Neuronal stem cell (in vitro differentiated cells): ENCODE data around the gene SEMA4G.

Experiments used
- DNase-seq: peaks from one replicate; pipeline ENCODE4 v3.0.0-alpha.2; 2013; ENCODE audit warnings: low spot score
- H2AFZ ChIP-seq: one replicate; pipeline ENCODE4 v1.6.1; 2013; ENCODE audit warnings: mild to moderate bottlenecking, low read length, inconsistent platforms
- H2AK5ac ChIP-seq: 2 replicates; pipeline ENCODE4 v1.6.1; 2013; ENCODE audit warnings: low read depth, mild to moderate bottlenecking, inconsistent platforms, low read length, moderate library complexity, mixed read lengths
- H2BK120ac ChIP-seq: 2 replicates; pipeline ENCODE4 v1.6.1; 2013; ENCODE audit warnings: low read depth, mild to moderate bottlenecking, inconsistent platforms, low read length, moderate library complexity, mixed read lengths
- H2BK12ac ChIP-seq: one replicate; pipeline ENCODE4 v1.6.1; 2013; ENCODE audit warnings: low read length, inconsistent platforms
- H2BK15ac ChIP-seq: 2 replicates; pipeline ENCODE4 v1.6.1; 2013; ENCODE audit warnings: mild to moderate bottlenecking, low read length, inconsistent platforms, mixed read lengths
- H2BK5ac ChIP-seq: one replicate; pipeline ENCODE4 v1.6.1; 2013; ENCODE audit warnings: inconsistent platforms, mild to moderate bottlenecking, low read length, moderate library complexity
- H3K14ac ChIP-seq: one replicate; pipeline ENCODE4 v1.6.1; 2013; ENCODE audit warnings: low read length, inconsistent platforms
- H3K18ac ChIP-seq: 2 replicates; pipeline ENCODE4 v1.6.1; 2013; ENCODE audit warnings: low read length, inconsistent platforms
- H3K23ac ChIP-seq: 2 replicates; pipeline ENCODE4 v1.6.1; 2013; ENCODE audit warnings: low read depth, mild to moderate bottlenecking, mixed read lengths, low read length, inconsistent platforms; ENCODE audit not compliant: poor library complexity
- H3K27ac ChIP-seq: replicated peaks from 3 replicates; pipeline ENCODE4 v1.5.1; 2013; ENCODE audit warnings: low read length, inconsistent platforms
- H3K27me3 ChIP-seq, 3 experiments: 2 replicates each; pipeline ENCODE4 v1.6.1; 2013; ENCODE audit warnings: low read length in 3 of 3, mild to moderate bottlenecking in 2 of 3, inconsistent platforms in 1 of 3, low read depth in 1 of 3, mixed read lengths in 1 of 3, moderate library complexity in 1 of 3; ENCODE audit not compliant: control insufficient read depth in 3 of 3, insufficient read depth in 3 of 3
- H3K36me3 ChIP-seq, 2 donors: replicated peaks in 1 of 2; 2 replicates each; pipeline ENCODE4 v1.6.1; 2013; ENCODE audit warnings: low read length in 2 of 2; ENCODE audit not compliant: control insufficient read depth in 2 of 2, insufficient read depth in 2 of 2
- H3K4ac ChIP-seq: 2 replicates; pipeline ENCODE4 v1.6.1; 2013; ENCODE audit warnings: inconsistent platforms, mild to moderate bottlenecking, low read length, moderate library complexity
- H3K4me1 ChIP-seq, 2 donors: 1 replicate in 1 of 2; 2 replicates in 1 of 2; pipeline ENCODE4 v1.6.1; 2013; ENCODE audit warnings: low read length in 2 of 2, low read depth in 1 of 2; ENCODE audit not compliant: control insufficient read depth in 2 of 2, insufficient read depth in 1 of 2
- H3K4me2 ChIP-seq: one replicate; pipeline ENCODE4 v1.6.1; 2013; ENCODE audit warnings: mild to moderate bottlenecking, low read length, inconsistent platforms; ENCODE audit not compliant: insufficient read depth, poor library complexity, severe bottlenecking
- H3K4me3 ChIP-seq, 2 donors: 2 replicates each; pipeline ENCODE4 v1.5.1; 2013; ENCODE audit warnings: low read length in 2 of 2, mild to moderate bottlenecking in 2 of 2, inconsistent platforms in 1 of 2, moderate library complexity in 1 of 2
- H3K79me1 ChIP-seq: one replicate; pipeline ENCODE4 v1.6.1; 2013; ENCODE audit warnings: low read depth, mild to moderate bottlenecking, inconsistent platforms, low read length, moderate library complexity
- H3K9ac ChIP-seq: one replicate; pipeline ENCODE4 v1.6.1; 2013; ENCODE audit warnings: mild to moderate bottlenecking, low read depth, low read length, inconsistent platforms; ENCODE audit not compliant: poor library complexity
- H3K9me3 ChIP-seq, 2 donors: replicated peaks in 1 of 2; 2 replicates each; pipeline versions ENCODE3 to v1.6.1; 2013; ENCODE audit warnings: low read length in 2 of 2, mild to moderate bottlenecking in 2 of 2, inconsistent platforms in 1 of 2, low read depth in 1 of 2, mixed read lengths in 1 of 2, moderate library complexity in 1 of 2; ENCODE audit not compliant: control insufficient read depth in 2 of 2, insufficient read depth in 1 of 2
- H4K8ac ChIP-seq: one replicate; pipeline ENCODE4 v1.6.1; 2013; ENCODE audit warnings: low read depth, mild to moderate bottlenecking, inconsistent platforms, low read length, moderate library complexity
- H4K91ac ChIP-seq: one replicate; pipeline ENCODE4 v1.6.1; 2013; ENCODE audit warnings: low read length, low read depth, mild to moderate bottlenecking, inconsistent platforms; ENCODE audit not compliant: poor library complexity
- WGBS, 2 donors: extraction: QIAGEN DNeasy Blood & Tissue Kit; methylation state at CpG; one replicate each; pipeline ENCODE4 v1.1.7; 2013; ENCODE audit warnings: missing lambda C conversion rate in 2 of 2, mixed read lengths in 1 of 2; ENCODE audit not compliant: insufficient read length in 2 of 2, insufficient replicate concordance in 1 of 2; ENCODE audit errors: extremely low coverage in 2 of 2; 5-methylcytosine and 5-hydroxymethylcytosine counted together

The SEMA4G gene

DNA sequence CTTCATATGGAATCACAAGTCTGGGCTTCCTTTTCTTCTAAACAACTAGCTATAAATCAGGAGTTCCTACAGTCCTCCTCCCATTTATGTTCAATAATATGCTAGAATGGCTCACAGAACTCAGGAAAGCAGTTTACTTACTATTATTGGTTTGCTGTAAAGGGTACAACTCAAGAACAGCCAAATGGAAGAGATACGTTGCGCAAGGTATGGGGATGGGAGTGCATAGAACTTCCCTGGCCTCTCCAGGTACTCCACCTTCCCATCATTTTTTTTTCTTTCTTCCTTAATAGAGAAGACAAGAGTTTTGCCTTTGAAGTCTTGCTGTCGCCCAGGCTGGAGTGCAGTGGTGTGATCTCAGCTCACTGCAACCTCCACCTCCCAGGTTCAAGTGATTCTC is 27.1 kb upstream of the SEMA4G start:
- DNase-seq: no peak
- H3K79me1 ChIP-seq: no peaks in the 10 kb centered on the region
- H3K9ac ChIP-seq: no peak overlapping the region
- H3K27ac ChIP-seq: no peak overlapping the region
- H4K91ac ChIP-seq: no peak overlapping the region
- H3K4me1 ChIP-seq: no peaks in the 10 kb centered on the region
- no peaks in the 10 kb centered on the region for H3K27me3 ChIP-seq
- H3K14ac ChIP-seq: no peak overlapping the region
- H3K23ac ChIP-seq: no peak overlapping the region
- no peak overlapping the region for H2AFZ ChIP-seq
- WGBS, 2 donors: no CpG with 5 or more reads among the region's 3 CpGs
- no peak overlapping the region for H3K4ac ChIP-seq
- H3K36me3 ChIP-seq: peaks cover 5 to 97% of the 10 kb centered on the region in 2 donors
- no peak overlapping the region for H2BK5ac ChIP-seq
- H3K4me2 ChIP-seq: no peak overlapping the region
- H2BK15ac ChIP-seq: no peak overlapping the region
- H3K18ac ChIP-seq: no peak overlapping the region
- H4K8ac ChIP-seq: no peak overlapping the region
- H2BK12ac ChIP-seq: no peak overlapping the region
- no peak overlapping the region for H3K4me3 ChIP-seq
- no peak overlapping the region for H2AK5ac ChIP-seq
- H3K9me3 ChIP-seq: no peaks in the 10 kb centered on the region
- no peak overlapping the region for H2BK120ac ChIP-seq

DNA sequence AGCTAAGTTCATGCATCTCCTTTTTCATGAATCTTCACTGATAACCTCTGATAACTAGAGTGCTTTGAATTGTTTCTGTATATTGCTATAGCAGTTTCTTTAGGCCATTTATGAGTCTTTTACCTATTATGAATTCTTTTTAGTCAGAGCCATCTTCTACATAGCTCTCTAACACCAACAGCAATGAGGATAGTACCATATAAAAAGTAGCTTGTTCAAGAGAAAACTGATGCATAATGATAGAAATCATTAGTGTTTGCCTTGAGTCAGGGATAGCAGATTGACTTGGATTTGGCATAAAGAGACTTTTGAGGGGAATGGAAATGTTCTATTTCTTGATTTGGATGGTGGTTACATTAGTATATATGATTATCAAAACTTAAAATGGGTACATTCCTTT is 25.8 kb upstream of the SEMA4G start:
- Histone ChIP-seq H2AK5ac (no peak overlapping the region), H3K23ac (no peak overlapping the region), H2AFZ (no peak overlapping the region), H2BK15ac (no peak overlapping the region), H3K79me1 (no peaks in the 10 kb centered on the region), H3K4me2 (no peak overlapping the region), H3K18ac (no peak overlapping the region), H2BK12ac (no peak overlapping the region), H3K9me3 (no peaks in the 10 kb centered on the region), H3K4ac (no peak overlapping the region), H2BK120ac (no peak overlapping the region), H3K27ac (no peak overlapping the region), H3K36me3 (peaks cover 5 to 97% of the 10 kb centered on the region in 2 donors), H3K9ac (no peak overlapping the region), H2BK5ac (no peak overlapping the region), H3K4me3 (no peak overlapping the region), H3K4me1 (no peaks in the 10 kb centered on the region), H4K91ac (no peak overlapping the region), H3K27me3 (no peaks in the 10 kb centered on the region), H3K14ac (no peak overlapping the region), H4K8ac (no peak overlapping the region)
- DNase-seq: no peak

DNA sequence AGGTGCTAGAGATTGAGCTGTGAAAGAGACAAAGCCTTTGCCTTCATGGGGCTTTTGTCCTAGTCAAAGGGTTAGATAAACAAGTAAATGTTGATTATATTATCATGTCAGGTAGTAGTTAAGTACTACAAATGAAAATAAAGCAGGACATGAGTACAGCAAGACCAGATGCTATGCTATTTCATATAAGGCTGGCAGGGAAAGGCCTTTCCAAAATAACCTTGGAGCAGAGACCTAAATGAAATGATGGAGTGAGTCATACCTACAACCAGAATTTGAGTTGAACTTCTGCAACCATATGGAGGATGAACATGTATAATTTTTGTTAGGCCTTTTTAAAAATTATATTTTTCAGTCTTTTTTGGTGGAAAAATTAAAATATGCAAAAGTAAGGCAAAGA is 23.6 kb upstream of the SEMA4G start:
- no peak overlapping the region for H2BK5ac ChIP-seq
- H2BK12ac ChIP-seq: no peak overlapping the region
- H3K9me3 ChIP-seq: no peaks in the 10 kb centered on the region
- H3K79me1 ChIP-seq: no peaks in the 10 kb centered on the region
- H3K9ac ChIP-seq: no peak overlapping the region
- no peak overlapping the region for H2BK120ac ChIP-seq
- DNase-seq: no peak
- H4K91ac ChIP-seq: no peak overlapping the region
- H4K8ac ChIP-seq: no peak overlapping the region
- H3K4me2 ChIP-seq: no peak overlapping the region
- H3K27me3 ChIP-seq: no peaks in the 10 kb centered on the region
- H3K14ac ChIP-seq: no peak overlapping the region
- peaks cover 4 to 98% of the 10 kb centered on the region in 2 donors for H3K36me3 ChIP-seq
- no peaks in the 10 kb centered on the region for H3K4me1 ChIP-seq
- H3K4ac ChIP-seq: no peak overlapping the region
- no peak overlapping the region for H2AFZ ChIP-seq
- H3K27ac ChIP-seq: no peak overlapping the region
- H3K23ac ChIP-seq: no peak overlapping the region
- no peak overlapping the region for H2BK15ac ChIP-seq
- no peak overlapping the region for H3K18ac ChIP-seq
- no peak overlapping the region for H3K4me3 ChIP-seq
- no peak overlapping the region for H2AK5ac ChIP-seq

DNA sequence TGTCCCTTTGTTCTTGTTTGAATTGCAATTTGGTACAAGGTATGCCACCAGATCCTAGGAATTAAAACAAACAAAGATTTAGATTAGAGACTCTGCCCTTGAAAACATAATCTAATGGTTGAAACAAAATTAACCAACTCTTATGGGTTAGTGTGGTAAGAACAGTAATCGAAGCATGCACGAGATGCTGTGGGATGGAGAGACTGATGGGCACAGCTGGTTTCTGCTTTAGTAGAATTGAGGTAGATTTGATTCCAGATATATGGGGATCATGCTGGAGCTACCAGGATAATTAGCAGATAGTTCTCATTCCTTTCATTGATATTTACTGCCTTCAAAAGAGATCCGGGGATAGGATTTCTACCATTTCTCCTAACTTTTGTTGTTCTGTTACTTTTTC is 20.4 kb upstream of the SEMA4G start:
- no peak overlapping the region for H3K9ac ChIP-seq
- H4K8ac ChIP-seq: no peak overlapping the region
- H3K79me1 ChIP-seq: no peaks in the 10 kb centered on the region
- DNase-seq: no peak
- H4K91ac ChIP-seq: no peak overlapping the region
- no peak overlapping the region for H2BK120ac ChIP-seq
- peaks cover 6 to 91% of the 10 kb centered on the region in 2 donors for H3K36me3 ChIP-seq
- no peak overlapping the region for H2AK5ac ChIP-seq
- H3K18ac ChIP-seq: no peak overlapping the region
- no peak overlapping the region for H3K4me2 ChIP-seq
- no peak overlapping the region for H3K23ac ChIP-seq
- H2AFZ ChIP-seq: no peak overlapping the region
- no CpG with 5 or more reads among the region's 3 CpGs for WGBS, 2 donors
- H2BK15ac ChIP-seq: no peak overlapping the region
- H3K4me1 ChIP-seq: no peaks in the 10 kb centered on the region
- no peak overlapping the region for H3K4ac ChIP-seq
- H3K27me3 ChIP-seq: no peaks in the 10 kb centered on the region
- H2BK12ac ChIP-seq: no peak overlapping the region
- no peak overlapping the region for H2BK5ac ChIP-seq
- H3K4me3 ChIP-seq: no peak overlapping the region
- no peak overlapping the region for H3K14ac ChIP-seq
- no peak overlapping the region for H3K27ac ChIP-seq
- H3K9me3 ChIP-seq: no peaks in the 10 kb centered on the region
